Stimulated activated CD8-positive, alpha-beta memory T cell treated with anti-CD3 and anti-CD28 coated beads, Interleukin-7, amount 100 ng/mL, for 1 hour (primary cell): ENCODE measurements around the gene ELMO1.

ENCODE experiments used
- DNase-seq, 2 donors: peaks; one replicate each; pipeline ENCODE4 v3.0.0-alpha.2; 2020; ENCODE audit warnings: low read depth in 2 of 2

Gene ELMO1

GRCh38 chr7:36972140-36972518 lies 476.5 kb downstream of the ELMO1 start:
- DNase-seq, result no peak

GRCh38 chr7:36971515-36972139 lies 477.0 kb downstream of the ELMO1 start:
- no peak for DNase-seq

GRCh38 chr7:36970551-36971514 lies 477.8 kb downstream of the ELMO1 start:
- DNase-seq, result no peak

- DNase-seq, result no peak
Observed at GRCh38 chr7:36969376-36969775, 479.3 kb downstream of the ELMO1 start.

GRCh38 chr7:36967387-36967786 lies 481.3 kb downstream of the ELMO1 start:
- no peak for DNase-seq

GRCh38 chr7:36966636-36967035 lies 482.0 kb downstream of the ELMO1 start:
- no peak for DNase-seq

GRCh38 chr7:36966039-36966438 lies 482.6 kb downstream of the ELMO1 start:
- no peak for DNase-seq

- DNase-seq, result no peak
Observed at GRCh38 chr7:36965625-36966024, 483.0 kb downstream of the ELMO1 start.

GRCh38 chr7:36964297-36964696 lies 484.4 kb downstream of the ELMO1 start:
- DNase-seq, result no peak

- DNase-seq, result no peak
Observed at GRCh38 chr7:36962367-36962766, 486.3 kb downstream of the ELMO1 start.

GRCh38 chr7:36961693-36962092 lies 487.0 kb downstream of the ELMO1 start:
- DNase-seq, result no peak

GRCh38 chr7:36961097-36961496 lies 487.6 kb downstream of the ELMO1 start:
- DNase-seq, result no peak

- no peak for DNase-seq
Observed at GRCh38 chr7:36960105-36960504, 488.6 kb downstream of the ELMO1 start.

GRCh38 chr7:36958111-36958733 lies 490.4 kb downstream of the ELMO1 start:
- DNase-seq, result no peak

- no peak for DNase-seq
Observed at GRCh38 chr7:36957620-36958019, 491.0 kb downstream of the ELMO1 start.

GRCh38 chr7:36956814-36957213 lies 491.9 kb downstream of the ELMO1 start:
- DNase-seq, result no peak

GRCh38 chr7:36955456-36956129 lies 493.1 kb downstream of the ELMO1 start:
- DNase-seq, result no peak

- DNase-seq, result no peak
Observed at GRCh38 chr7:36951257-36951697, 497.4 kb downstream of the ELMO1 start.

GRCh38 chr7:36949711-36950600 lies 498.7 kb downstream of the ELMO1 start:
- no peak for DNase-seq

GRCh38 chr7:36946401-36946739 lies 502.3 kb downstream of the ELMO1 start:
- no peak for DNase-seq
